Bronchial epithelial cell (primary cell): ENCODE data around the gene TNK2. TPM values are rescaled to one million over a fixed set of nuclear protein-coding genes. Genes with fewer than 3 reads are reported as not detected.

Experiments
- DNase-seq: peaks from one replicate; pipeline ENCODE4 v3.0.0-alpha.2; 2010; ENCODE audit warnings: low read depth
- FAIRE-seq: peaks from 2 replicates; lab custom pipeline; 2011; peaks lifted over from hg19 to GRCh38; lab: Jason Lieb, UNC
- H3K27me3 ChIP-seq: 2 replicates; pipeline ENCODE4 v1.5.1; 2011; ENCODE audit warnings: low read length; ENCODE audit not compliant: control insufficient read depth, insufficient read depth
- H3K36me3 ChIP-seq: 2 replicates; pipeline ENCODE4 v1.5.1; 2011; ENCODE audit warnings: low read length; ENCODE audit not compliant: control insufficient read depth, insufficient read depth
- H3K4me3 ChIP-seq: 2 replicates; pipeline ENCODE4 v1.5.1; 2011; ENCODE audit warnings: mild to moderate bottlenecking, low read depth, low read length, control low read depth
- total RNA-seq: library from RNA; depleted of rRNA; stranded (reverse); fragments of >200 nt; gene quantifications from 2 replicates; pipeline ENCODE4 v1.2.1, GENCODE V29; 2014
- TF ChIP-seq, protein P1 (sequence below): IDR thresholded peaks from 2 replicates; pipeline ENCODE4 v1.5.1; 2011; ENCODE audit warnings: mild to moderate bottlenecking, moderate library complexity, low read length, control low read depth, inconsistent platforms; ENCODE audit not compliant: insufficient read depth, severe bottlenecking

Gene TNK2
- total RNA-seq, 1 donor from 2014 or later: 6.3 TPM

DNA sequence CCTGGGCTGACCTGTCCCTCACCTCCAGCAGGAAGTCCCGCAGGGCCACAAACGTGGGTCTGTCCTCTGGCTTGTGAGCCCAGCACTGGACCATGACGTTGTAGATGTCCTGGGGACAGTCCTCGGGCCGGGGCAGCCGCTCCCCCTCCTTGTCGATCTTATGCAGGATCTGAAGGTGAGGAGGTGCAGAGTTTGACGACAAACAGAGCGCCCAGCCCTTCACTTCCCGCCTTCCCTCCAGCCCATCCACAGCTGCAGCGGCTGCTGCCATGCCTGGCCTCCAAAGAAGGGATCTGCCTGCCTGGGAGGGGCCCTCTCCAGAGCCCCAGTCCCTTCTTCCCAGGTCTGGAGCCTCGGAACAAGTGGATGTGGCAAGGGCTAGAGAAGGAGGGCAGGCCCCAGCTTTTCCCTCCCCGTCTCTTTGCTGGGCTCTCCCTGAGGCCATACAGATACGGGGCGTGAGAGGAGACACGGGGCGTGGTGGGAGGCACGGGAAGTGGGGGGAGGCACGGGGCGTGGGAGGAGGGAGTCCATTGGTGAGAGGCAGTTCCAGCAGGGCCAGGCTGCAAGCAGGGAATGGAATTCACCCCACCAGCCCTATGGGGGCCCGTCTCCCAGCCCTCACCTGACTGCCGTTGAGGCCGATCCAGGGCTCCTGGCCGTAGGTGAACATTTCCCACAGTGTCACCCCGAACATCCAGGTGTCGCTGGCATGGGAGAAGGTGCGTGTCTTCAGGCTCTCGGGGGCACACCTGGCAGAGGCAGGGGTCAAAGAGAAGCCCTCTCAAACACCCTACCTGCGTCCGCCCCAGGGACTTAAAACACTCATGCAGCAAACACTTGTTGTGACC lies 29.7 kb downstream of the TNK2 start:
- DNase-seq: no peak
- H3K27me3 ChIP-seq: no peaks in the 10 kb centered on the region
- TF ChIP-seq, protein P1, sequence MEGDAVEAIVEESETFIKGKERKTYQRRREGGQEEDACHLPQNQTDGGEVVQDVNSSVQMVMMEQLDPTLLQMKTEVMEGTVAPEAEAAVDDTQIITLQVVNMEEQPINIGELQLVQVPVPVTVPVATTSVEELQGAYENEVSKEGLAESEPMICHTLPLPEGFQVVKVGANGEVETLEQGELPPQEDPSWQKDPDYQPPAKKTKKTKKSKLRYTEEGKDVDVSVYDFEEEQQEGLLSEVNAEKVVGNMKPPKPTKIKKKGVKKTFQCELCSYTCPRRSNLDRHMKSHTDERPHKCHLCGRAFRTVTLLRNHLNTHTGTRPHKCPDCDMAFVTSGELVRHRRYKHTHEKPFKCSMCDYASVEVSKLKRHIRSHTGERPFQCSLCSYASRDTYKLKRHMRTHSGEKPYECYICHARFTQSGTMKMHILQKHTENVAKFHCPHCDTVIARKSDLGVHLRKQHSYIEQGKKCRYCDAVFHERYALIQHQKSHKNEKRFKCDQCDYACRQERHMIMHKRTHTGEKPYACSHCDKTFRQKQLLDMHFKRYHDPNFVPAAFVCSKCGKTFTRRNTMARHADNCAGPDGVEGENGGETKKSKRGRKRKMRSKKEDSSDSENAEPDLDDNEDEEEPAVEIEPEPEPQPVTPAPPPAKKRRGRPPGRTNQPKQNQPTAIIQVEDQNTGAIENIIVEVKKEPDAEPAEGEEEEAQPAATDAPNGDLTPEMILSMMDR: no peak
- no peak for FAIRE-seq
- H3K4me3 ChIP-seq: no peak overlapping the region
- H3K36me3 ChIP-seq: peaks cover 30% of the 10 kb centered on the region

DNA sequence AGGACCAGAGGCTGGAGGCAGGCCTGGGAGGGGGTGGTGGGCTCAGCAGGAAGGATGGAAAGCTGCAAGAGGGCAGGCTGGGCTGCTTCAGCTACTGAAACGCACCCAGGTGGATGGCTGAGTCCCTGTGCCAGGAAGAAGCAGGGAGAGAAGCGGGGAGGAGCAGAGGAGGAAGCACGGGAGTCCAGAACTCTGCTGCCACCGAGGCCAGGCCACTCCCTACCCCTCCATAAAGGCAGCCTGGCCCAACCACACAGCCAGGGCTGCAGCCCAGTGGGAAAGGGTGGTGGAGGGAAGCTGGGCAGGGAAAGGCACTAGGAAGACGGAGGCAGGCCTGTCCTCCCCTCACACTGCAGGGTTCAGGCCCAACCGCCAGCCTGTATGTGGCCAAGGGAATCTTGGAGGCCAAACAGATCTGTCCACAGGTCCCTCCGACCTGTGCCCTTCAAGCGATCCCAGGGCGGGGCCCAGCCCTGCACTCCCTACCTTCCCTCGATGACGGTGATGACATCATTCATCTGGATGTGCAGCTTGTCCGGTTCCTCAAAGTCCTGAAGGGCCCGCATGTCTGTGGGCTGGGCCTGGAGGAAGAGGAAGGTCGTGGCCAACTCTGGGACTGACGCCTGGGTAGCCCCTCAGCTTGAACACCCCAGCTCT lies 30.5 kb downstream of the TNK2 start:
- FAIRE-seq (no peak), DNase-seq (no peak)
- H3K36me3 ChIP-seq: peaks cover 27% of the 10 kb centered on the region
- TF ChIP-seq, protein P1: no peak
- no peaks in the 10 kb centered on the region for H3K27me3 ChIP-seq
- H3K4me3 ChIP-seq: no peak overlapping the region

DNA sequence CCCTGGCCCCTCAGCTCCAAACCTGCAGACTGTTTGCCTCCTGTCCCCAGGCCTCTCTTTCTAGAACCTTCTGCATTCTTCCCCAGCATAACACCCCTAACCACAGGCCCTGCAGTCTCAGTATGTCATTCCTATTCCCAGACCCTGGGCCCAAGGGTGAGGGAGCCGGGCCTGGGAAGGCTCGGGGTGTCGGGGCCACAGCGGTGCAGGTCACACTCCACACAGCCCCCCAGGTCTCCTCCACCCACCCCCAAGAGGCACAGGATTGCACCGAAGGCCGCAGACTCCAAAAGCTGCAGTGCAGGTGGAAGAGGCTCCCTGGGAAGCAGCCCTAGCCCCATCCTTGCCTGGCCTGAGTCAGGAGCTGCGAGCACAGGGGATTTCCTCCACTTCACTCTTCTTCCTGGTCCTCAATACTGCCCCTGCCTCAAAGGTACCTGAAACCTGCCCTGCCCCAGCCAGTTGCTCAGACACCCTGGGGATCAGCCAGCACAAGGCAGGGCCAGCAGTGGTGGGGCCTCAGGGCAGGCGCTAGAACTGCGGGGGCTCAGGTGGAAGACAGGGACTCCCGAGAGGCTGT lies 31.1 kb downstream of the TNK2 start:
- DNase-seq (no peak), FAIRE-seq (no peak)
- Histone ChIP-seq H3K36me3 (peaks cover 30% of the 10 kb centered on the region), H3K27me3 (no peaks in the 10 kb centered on the region), H3K4me3 (no peak overlapping the region)
- TF ChIP-seq, protein P1: no peak

DNA sequence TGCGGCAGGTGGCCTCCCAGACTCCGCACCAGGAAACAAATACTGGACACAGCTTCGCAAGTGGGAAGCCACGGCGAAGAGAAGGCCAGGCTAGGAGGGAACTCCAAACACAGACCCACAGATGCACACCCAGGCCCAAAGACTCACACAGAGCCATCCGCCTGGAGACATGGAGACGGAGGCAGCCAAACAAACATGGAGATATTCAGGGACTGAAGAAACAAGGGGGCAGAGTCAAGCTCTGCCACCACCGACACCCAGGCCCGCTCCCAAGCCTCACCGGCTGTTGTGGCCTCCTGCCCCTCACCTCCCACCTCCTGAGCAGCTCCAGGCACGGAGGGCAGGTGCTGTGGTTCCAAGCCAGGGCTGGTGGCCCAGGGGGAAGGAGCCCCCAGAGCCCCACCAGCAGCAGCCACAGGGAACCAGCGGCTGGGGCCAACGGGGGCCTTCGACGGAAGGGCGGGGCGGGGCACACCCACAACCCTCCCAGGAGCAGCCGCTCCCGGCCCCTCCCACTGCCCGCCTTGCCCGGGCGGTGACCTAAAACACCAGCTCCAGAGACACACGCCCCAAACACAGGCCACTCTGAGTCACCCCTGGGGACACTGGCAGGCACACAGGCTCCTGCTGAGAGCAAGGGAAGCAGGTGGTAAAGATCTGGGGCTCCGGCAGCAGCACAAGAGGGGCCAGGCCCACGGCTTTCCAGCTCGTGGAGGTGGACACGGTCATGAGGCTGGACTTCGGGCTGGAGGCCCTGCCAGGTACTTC lies 31.9 kb downstream of the TNK2 start:
- DNase-seq: no peak
- Histone ChIP-seq H3K36me3 (peaks cover 27% of the 10 kb centered on the region), H3K4me3 (no peak overlapping the region), H3K27me3 (no peaks in the 10 kb centered on the region)
- FAIRE-seq: no peak
- TF ChIP-seq, protein P1: no peak

DNA sequence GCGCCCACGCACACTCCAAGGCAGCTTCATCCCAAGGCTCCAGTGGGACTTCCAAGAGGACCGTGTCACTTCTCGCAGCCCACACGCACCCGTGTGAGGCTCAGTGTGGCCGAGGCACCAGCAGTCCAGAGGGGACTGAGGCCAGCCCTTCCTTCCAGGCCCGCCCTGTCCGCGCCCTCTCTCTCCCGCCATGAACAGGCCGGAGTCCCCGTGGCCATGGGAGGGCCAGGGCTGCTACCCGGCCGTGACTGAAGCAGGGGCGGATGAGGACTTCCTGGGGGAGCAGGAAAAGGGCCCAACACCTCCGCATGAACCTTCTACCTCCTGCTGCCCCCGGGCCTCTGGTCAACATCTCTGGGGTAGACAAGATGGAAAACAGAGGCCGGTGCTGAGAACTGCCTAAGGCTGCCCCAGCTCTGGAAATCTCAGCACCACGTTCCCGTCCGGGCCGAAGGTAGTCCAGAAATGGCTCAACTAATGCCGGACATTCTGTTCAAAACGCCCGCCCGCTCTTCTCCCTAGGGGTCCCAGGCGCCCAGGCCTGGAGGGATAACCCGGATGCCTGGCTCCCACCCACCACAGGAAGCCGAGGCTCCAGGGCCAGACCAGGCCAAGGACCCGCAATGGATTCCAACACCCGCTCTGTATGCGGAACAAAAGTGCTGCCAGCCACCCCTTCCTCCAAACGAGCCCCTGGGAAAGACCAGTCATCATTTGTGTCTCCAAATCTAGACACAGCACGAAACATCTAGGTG lies 32.7 kb downstream of the TNK2 start:
- H3K27me3 ChIP-seq: no peaks in the 10 kb centered on the region
- no peak overlapping the region for H3K4me3 ChIP-seq
- DNase-seq: no peak
- H3K36me3 ChIP-seq: peaks cover 33% of the 10 kb centered on the region
- FAIRE-seq: peak; percentile 82
- TF ChIP-seq, protein P1: no peak
